T-helper 22 cell (primary cell): ENCODE data around the gene PTMA.
"Not testable (repeated sequence)": the region's sequence is repeated elsewhere in the genome, so short reads cannot be mapped to it uniquely, and the experiment has no call there.

Experiments
- DNase-seq: peaks from one replicate; pipeline ENCODE4 v3.0.0-alpha.2; 2020; ENCODE audit warnings: low read depth

The PTMA gene

DNA sequence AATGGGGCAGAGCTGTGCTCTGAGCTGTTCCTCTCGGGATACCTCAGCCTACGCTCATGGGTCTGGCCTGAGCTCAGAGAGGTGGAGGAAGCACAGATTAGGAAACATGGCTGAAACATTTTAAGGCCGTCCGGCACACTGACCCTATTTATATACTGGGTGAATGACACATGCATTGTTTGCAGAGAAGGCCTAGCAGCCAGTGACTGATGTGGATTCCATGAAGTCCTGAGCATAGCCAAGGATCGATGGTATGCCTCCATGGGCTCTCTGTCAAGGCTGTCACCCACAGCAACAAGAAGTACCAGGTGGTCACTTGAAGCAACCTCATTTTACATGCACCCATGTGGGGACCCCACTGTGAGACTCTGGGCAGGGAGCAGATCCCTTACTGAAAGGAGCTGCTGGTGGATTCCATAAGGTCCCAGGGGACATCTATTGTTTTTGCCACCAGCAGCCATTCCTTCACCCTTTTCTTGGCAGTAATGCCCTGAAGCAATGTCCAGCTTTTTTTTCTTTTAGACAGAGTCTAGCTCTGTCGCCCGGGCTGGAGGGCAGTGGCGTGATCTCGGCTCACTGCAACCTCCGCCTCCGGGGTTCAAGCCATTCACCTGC is 8.4 kb downstream of the PTMA start:
- no peak for DNase-seq

DNA sequence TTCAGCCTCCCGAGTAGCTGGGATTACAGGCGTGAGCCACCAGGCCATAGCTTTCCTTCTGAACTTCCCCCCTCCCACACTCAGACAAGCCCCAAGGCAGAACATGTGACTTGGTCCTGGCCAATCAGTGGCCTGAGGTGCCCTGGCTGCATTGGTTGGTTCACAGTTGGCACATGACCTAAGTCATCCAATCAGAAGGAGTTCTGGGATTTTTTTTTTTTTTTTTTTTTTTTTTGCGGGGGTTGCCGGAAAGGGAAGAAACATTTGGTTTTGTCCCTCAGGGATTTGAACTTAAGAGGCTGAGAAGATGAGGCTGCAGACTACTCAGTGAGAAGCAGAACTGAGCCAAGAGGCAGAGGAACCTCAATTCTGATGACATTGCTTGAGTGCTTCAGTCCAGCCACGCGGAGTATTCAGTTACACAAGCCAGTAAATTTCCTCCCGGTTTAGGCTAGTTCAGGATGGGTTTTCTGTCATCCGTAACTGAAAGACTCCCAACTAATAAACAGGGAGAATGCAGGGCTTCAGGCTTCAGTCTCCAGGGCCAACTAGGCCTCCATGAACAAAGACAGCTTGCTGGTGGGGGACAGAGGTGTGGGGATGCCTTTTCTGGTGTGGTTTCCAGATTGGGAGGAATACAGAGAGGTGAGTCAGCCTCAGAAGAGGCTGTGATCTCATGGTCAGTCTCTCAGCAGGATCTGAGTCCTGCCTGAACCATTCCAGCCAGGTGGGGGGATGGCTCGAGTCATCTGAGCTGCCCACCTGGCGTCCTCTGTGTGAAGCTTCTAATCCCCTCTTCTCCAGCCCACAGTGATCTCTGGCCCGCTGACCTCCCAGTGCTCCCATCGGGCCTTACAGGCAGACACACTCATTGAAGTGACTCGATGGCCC is 9.2 kb downstream of the PTMA start:
- DNase-seq: no peak

DNA sequence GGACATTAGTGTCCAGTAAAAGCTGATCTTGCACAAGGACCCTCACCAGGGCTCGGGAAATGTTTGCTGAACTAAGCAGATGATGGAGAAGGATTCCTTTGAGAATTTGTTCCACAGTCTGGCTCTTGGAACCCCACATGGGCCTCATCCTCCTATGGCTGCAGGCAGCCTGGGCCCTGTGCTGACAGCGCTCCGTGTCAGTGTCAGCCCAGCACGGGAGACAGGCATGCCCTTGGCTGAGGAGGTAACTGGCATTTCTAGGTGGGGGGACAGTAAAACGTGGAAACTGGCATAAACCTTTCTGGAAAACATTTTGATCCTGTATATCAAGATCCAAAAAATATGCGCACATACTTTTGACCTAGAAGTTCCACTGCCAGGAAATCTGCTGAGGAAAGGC is 10.5 kb downstream of the PTMA start:
- no peak for DNase-seq

DNA sequence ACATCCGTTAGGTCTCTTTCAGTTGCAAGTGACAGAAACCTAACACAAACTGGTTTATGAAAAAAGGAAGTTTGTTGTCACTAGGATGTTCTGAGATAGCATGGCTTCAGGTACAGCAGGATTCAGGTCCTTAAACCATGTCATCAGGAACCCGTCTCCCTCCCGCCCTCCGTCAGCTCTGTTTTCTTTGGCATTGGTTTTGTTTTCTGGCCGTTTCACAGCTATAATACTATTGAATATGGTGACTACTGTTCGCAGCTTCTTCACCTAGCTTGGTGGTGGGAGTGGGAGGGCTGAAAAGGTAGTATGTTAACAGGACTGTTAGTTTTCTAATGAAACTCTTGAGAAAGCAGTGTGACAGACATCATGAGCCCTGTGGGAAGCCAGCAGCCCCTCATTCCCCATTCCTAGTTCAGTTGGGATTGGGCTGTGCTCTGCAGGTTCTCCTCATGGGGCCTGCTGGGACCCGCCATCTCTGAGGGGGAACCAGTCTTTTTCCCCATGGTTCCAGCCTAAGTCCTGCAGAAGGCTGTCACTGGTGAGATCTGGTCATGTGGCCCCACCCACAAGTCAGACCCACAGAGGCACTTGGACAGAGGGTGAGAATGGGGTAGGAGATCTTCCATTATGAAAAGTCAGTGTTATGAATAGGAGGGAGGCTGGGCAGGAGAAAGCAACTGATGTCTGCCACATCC is 12.1 kb downstream of the PTMA start:
- DNase-seq: no peak

DNA sequence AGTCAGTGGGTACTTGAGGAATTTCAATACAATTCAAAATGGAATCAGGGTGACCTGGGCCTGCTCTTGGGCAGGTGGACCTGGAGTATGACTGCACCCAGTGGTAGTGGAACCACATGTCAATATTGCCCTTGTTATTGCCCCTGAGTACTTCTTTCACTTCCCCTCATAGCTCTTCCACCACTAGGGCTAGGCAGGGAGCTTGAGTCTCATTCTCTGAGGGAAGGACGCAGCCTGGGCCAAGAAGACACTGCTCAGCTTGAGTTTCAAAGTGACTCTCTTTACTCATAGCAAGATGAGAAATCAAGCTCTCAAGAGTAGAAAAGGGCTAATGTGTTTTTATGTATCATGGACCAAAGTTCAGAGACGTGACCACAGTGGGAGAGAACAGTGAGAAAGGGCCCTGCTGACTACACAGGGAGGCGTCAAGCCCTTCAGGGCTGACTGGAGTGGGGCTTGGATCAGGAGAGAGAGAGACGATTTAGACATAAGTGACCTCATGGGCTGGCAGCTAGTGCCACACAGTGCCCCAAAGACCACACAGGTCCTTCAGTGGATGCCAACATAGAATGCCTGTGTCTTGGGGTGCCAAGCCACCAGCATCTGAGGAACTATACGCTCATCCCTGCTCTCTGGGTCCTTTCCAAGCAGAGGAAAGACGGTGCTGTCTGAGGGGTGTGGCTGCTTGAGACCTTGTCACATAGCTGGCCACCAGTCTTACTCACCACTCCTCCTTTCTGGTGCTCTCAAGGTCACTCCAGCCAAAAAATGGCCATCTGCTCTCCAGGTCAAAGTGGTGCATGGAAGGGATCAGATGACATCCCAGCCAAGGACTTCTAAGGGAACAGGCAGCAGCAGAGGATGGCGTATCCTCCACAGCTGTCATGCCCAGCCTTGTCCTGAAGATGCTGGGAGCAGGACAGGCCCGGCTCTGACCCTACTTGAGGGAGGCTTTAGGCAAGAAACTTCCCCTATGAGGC is 13.0 kb downstream of the PTMA start:
- no peak for DNase-seq

DNA sequence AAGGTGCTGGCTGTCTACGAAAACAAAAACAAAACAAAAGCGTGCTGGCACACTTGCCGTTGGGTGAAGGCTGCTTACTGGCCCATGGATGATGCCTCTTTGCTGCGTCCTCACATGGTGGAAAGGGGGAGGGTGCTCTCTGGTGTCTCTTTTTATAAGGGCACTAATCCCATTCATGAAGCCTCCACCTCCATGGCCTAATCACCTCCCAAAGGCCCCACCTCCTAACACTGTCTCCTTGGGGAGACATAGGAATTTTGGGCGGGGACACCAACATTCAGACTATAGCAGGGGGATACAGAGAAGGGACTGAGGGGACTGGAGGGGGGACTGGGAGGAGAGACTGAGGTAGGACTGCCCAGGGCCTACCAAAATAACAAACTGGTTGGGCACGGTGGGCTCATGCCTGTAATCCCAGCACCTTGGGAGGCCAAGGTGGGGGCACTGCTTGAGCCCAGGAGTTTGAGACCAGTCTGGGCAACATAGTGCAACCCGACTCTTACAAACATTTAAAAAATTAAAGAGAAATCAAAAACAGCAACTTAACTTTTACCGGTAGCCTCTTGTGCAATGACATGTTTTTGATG is 14.5 kb downstream of the PTMA start:
- no peak for DNase-seq

DNA sequence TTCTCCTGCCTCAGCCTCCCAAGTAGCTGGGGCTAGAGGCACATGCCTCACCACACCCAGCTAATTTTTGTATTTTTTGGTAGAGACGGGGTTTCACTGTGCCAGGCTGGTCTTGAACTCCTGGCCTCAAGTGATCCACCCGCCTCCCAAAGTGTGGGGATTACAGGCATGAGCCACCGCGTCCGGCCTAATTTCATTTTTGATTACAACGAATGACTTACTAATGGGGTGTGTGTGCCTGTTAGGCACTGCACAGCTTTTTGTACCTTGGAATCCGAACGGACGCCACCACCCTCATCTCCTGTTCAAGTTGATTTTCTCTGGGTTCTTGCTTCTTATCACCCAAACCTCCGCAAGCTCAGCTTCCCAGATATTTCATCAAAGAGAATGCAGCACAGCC is 17.2 kb downstream of the PTMA start:
- no peak for DNase-seq

DNA sequence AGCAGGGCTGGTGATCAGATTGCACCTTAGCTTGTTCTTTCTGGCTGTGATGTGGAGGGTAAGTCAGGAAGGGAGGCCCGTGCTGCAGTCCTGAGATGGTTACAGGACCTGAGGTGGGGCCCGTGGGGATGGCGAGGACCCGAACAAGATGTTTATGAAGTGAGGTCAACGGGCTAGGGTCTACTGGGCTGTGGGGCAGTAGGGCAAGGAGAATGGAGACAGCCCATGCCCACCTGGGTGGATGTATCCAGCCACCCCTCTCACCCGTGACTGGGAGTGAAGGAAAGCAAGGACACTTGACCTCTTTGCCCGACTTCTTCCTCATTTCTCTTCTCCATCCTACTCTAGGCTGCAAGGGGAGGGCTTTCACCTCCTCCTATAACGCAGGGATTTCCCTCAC is 18.0 kb downstream of the PTMA start:
- DNase-seq: no peak

DNA sequence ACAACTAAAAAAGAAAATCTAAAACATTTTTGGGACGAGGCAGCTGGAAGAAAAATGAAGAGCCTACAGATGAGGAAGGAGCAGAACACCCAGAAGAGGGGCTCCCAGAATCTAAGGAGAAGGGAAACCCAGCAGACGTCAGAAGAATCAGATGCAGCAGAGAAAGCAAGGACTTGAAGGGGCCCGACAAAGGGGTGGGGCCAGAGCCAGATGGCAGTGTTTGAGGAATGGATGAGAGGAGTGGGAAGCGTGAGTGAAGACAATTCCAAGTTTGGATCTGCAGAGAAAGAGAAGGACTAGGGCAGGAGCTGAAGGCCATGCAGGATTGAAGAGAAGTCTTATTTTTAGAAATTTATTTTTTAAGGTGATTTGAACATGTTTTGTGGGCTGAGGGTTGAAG is 19.3 kb downstream of the PTMA start:
- DNase-seq: no peak

DNA sequence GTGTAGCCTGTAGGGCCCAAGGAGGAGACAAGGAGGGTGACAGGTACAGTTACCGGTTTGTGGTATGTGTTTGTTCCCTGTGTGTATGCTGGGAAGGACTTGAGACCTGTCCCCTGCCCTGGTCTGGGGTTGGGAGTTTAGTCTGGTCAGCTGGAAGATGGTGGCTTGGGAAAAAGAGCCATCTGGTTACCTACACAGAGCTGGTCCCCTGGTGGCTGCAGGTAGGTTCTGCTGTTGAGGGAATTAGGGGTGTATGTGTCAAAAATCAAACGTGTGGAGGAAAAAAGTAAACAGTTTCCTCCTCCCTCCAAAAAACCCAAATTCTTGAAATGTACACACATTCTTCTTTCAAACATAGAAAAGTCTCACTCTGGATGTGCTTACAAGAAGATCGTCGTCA is 24.3 kb downstream of the PTMA start:
- no peak for DNase-seq

DNA sequence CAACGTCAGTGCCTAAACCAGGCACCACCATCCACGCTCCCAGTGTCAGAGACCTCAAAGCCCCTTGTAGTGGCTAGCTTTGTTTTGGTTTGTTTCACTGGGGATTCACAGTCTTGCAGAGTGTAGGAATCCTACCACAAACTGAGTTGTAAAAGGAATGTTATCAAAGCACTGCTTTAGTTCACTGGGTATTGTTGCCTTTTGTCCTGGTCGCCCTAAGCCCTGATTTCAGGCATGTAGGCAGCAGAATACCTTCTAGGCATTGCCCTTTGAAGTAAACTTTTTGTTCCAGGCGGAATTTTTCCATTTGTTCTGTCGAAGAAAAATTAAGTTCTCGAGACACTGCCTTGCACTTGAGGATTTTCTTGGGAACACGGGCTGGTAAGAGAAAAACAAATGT is 29.4 kb downstream of the PTMA start:
- no peak for DNase-seq

DNA sequence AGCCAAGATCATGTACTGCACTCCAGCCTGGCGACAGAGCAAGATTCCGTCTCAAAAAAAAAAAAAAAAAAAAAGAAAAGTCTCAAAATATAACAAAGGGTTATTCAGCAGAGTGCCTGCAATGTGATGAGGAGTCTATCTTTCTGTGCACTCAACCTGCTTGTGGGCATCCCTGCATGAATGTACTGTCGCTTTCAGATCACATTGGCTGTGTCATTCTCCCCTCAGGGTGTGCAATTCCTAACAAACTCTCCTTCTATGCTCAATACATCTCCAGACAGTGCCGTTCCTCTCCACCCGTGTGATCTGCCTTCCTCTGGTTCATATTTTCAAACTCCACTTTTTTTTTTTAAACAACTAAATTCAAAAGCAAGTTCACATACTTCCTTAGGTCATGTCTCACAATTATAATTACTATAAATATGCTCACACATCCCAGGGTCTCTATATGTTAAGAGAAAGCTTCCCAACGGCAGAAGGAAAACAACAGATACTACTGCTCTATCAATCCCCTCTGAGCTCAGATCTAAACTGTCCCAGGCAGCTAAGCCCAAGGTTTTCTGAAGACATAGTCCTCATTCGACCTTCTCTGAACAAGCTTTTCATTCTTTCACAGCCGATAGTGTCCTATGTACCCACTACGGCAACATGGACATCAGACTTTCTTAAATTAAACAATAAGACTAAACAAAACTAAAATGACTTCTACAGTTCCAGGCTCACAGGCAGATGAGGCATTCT is 35.2 kb downstream of the PTMA start:
- no peak for DNase-seq

DNA sequence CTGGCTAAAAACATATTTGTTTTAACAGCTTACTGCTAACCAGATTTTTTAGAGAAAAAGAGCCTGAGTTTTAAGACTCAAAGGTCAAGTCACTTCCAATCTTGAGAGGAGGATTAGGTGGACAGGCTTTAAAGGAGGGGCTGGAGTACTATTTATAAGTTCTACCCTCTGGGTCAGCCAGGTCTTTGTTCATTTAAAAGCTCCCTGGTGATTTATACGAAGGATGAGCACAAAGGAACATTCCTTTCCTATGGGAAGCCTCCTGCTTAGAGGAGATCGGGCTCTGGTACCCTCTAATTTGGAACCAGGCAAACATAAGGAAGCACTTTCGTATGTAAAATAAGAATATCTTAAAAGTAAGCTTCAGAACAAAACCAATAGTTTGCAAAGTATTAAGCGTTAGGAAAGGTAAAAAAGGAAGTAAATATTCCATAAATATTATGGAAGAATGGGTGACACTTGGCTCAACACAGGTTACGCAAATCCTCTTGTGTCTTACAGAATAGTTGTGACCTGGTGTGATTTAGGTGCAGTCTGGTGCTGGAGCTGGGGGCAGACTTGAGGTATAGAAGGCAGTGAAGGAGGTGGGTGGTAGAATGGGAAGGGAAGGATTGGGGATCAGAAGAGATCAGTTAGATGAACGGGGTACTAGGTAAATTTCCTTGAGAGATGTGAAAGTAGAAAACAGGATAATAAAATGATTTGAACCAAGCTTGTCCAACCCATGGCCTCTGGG is 37.1 kb downstream of the PTMA start:
- DNase-seq: no peak

DNA sequence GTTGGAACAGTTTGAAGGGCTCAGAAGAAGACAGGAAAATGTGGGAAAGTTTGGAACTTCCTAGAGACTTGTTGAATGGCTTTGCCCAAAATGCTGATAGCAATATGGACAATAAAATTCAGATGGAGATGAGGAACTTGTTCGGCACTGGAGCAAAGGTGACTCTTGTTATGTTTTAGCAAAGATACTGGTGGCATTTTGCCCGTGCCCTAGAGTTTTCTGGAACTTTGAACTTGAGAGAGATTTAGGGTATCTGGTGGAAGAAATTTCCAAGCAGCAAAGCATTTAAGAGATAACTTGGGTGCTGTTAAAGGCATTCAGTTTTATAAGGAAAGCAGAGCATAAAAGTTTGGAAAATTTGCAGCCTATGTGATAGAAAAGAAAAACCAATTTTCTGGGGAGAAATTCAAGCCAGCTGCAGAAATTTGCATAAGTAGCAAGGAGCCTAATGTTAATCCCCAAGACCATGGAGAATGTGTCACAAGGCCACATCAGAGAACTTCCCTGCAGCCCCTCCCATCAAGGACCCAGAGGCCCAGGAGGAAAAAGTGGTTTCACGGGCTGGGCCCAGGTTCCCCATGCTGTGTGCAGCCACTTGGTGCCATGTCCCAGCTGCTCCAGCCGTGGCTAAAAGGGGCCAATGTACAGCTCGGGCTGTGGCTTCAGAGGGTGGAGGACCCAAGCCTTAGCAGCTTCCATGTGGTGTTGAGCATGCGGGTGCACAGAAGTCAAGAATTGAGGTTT is 40.0 kb downstream of the PTMA start:
- not testable (repeated sequence) for DNase-seq

DNA sequence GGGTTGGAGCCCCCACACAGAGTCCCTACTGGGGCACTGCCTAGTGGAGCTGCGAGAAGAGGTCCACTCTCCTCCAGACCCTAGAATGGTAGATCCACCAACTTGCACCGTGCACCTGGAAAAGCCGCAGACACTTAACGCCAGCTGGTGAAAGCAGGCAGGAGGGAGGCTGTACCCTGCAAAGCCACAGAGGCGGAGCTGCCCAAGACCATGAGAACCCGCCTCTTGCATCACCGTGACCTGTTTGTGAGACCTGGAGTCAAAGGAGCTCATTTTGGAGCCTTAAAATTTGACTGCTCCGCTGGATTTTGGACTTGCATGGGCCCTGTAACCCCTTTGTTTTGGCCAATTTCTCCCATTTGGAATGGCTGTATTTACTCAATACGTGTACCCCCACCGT is 40.7 kb downstream of the PTMA start:
- not testable (repeated sequence) for DNase-seq

DNA sequence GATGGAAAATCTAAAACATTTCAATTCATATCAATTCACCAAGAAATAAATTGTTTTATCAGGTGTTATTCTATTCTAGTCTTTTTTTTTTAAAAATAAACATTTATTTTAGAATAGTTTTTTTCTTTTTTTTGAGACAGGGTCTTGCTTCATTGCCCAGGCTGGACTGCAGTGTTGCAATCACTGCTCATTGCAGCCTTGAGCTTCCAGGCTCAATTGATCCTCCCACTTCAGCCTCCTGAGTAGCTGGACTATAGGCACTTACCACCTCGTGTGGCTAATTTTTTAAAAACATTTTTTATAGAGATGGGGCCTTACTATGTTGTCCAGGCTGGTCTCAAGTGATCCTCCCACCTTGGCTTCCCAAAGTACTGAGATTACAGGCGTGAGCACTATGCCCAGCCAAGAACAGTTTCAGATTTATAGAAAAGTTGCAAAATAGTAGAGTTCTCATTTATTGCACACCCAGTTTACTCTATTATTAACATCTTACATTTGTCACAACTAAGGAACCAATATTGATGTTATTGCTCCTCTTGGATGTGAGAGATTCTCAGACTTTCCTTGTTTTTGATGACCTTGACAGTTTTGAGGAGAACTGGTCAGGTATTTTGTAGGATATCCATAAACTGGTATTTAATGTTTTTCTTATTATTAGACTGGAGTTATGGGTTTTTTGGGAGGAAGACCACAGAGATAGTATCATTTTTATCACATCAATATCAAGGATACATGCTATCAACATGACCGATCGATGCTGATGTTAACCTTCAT is 42.9 kb downstream of the PTMA start:
- DNase-seq: no peak

DNA sequence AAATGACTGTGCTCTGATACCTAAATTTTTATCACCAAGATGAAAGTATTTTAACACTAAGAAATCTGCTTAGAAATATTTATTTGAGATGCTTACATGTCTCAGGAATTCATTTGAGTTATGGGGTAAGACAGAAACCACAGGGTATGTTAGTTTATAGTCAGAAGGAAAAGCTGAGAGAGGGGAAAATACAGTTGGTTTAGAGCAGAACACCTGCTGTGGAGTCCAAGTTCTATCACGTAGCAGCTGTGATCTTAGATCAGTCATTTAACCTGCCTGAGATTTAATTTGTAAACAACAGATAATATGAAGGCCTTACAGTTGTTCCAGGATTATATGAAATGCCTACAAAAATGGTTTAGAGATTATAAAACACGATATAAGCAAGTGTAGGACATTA is 43.7 kb downstream of the PTMA start:
- no peak for DNase-seq

DNA sequence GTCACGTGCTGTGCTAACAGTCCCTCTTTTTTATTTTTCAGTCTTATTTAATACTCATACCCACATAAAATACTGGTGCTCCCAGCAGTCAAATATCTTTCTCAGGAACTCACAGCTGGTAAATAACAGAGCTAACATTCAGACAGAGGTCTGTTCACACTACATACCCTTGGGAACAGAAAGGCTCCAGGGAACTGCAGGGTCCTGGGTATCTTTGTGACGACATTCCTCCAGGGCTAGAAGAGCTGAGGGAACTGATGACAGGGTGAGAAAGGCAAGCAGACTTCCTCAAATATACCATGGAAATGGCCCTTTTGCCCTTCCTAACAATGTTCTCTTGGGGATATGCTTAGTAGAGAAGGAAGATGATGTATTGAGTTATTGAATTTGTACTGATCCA is 53.4 kb downstream of the PTMA start:
- DNase-seq: no peak
